Stomach smooth muscle (tissue), 2 donors: ENCODE results near the gene CDH23.

ENCODE experiments used
- H3K27ac ChIP-seq: one replicate; pipeline ENCODE4 v1.7.0; 2013; ENCODE audit warnings: mild to moderate bottlenecking, low read length, inconsistent platforms
- H3K27me3 ChIP-seq, 2 donors: one replicate each; pipeline ENCODE4 v1.7.0; 2013; ENCODE audit warnings: low read length in 2 of 2; ENCODE audit not compliant: insufficient read depth in 2 of 2, control insufficient read depth in 1 of 2
- H3K36me3 ChIP-seq, 2 donors: one replicate each; pipeline ENCODE4 v1.7.0; 2013; ENCODE audit warnings: low read length in 2 of 2; ENCODE audit not compliant: control insufficient read depth in 2 of 2, insufficient read depth in 2 of 2
- H3K4me1 ChIP-seq: one replicate; pipeline ENCODE4 v1.7.0; 2013; ENCODE audit warnings: low read length; ENCODE audit not compliant: control insufficient read depth, insufficient read depth
- H3K4me3 ChIP-seq, 2 donors: one replicate each; pipeline ENCODE4 v1.7.0; 2013; ENCODE audit warnings: low read length in 2 of 2
- H3K9ac ChIP-seq, 2 donors: one replicate each; pipeline ENCODE4 v1.7.0; 2013; ENCODE audit warnings: low read length in 2 of 2, mild to moderate bottlenecking in 1 of 2
- H3K9me3 ChIP-seq, 2 donors: one replicate each; pipeline ENCODE4 v1.7.0; 2013; ENCODE audit warnings: low read length in 2 of 2; ENCODE audit not compliant: control insufficient read depth in 2 of 2
- donor health status: healthy.
- donor health status: Pancreatic carcinoma.

Gene CDH23

DNA sequence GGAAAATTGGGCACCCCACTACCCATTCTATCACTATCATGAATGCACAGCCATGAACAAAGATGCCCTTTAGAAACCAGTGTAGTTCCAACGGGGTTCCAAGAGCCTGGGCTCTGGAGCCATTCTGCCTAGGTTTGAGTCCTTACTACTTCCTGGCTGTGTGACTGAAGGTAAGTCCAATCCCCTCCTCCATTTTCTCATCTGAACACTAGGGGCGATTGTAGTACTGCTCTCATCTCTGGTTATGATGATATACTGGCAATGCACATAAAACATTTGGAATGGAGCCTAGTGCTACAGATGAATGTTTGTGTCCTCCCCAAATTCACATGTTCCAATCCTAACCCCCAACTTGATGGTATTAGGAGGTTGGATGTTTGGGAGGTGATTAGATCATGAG is 28.1 kb upstream of the CDH23 start:
- Histone ChIP-seq H3K9ac (no peak overlapping the region), H3K4me3 (no peak overlapping the region), H3K27me3 (peaks cover 0 to 3% of the 10 kb centered on the region in 2 donors)

GRCh38 chr10:71369602-71370001 is 27.1 kb upstream of the CDH23 start:
- Histone ChIP-seq H3K4me1 (peaks cover 2% of the 10 kb centered on the region), H3K9ac (no peak overlapping the region), H3K27ac (no peak overlapping the region), H3K27me3 (peaks cover 0 to 4% of the 10 kb centered on the region in 2 donors), H3K4me3 (no peak overlapping the region), H3K9me3 (no peaks in the 10 kb centered on the region), H3K36me3 (no peaks in the 10 kb centered on the region)

More for the DNA sequence above, 28.1 kb upstream of the CDH23 start:
- H3K27ac ChIP-seq = no peak overlapping the region
- no peaks in the 10 kb centered on the region for H3K9me3 ChIP-seq
- H3K36me3 ChIP-seq = no peaks in the 10 kb centered on the region
- H3K4me1 ChIP-seq = peaks cover 2% of the 10 kb centered on the region

DNA sequence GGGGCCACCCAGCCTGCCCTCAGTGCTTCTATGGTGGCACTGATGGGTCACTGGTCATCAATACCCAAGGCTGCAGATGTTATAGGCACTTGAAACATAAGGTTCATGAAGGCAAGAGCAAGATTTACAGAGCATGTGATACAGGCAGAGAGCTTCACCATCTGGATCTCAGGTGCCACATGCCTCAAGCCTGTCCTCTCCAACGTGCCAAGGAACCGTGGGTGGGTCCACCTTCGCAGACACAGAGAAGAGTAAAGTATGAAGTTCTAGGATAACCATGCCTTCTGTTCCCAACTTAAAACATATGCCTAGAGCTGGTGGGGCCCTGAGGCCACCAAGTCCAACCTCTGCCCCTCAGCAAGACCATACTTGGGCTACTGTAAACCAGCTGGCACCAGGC is 26.7 kb upstream of the CDH23 start:
- Histone ChIP-seq H3K27me3 (peaks cover 0 to 4% of the 10 kb centered on the region in 2 donors), H3K36me3 (no peaks in the 10 kb centered on the region), H3K9me3 (no peaks in the 10 kb centered on the region), H3K4me1 (peaks cover 2% of the 10 kb centered on the region), H3K9ac (no peak overlapping the region), H3K27ac (no peak overlapping the region), H3K4me3 (no peak overlapping the region)

DNA sequence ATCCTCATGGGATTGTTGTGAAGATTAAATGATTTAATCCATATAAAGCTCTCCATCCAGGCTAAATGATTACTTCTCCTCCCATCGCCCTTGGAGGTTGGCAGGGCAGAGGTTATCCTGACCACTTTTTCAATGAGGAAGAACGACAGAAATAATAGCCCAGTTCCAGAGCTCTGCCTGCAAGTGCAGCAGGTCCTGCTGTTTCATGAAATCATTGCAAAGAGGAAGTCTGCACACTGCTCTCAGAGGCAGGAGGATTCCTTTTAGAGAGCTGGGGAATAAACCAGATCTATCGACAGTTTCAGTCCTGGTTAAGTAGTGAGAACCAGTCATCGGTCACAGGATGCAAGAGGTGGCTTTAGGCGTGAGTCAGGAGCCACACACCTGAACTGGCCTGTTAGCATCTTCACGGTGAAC is 25.0 kb upstream of the CDH23 start:
- Histone ChIP-seq H3K9ac (no peak overlapping the region), H3K4me1 (peaks cover 2% of the 10 kb centered on the region), H3K4me3 (no peak overlapping the region), H3K27me3 (peaks cover 0 to 4% of the 10 kb centered on the region in 2 donors), H3K27ac (no peak overlapping the region), H3K36me3 (no peaks in the 10 kb centered on the region), H3K9me3 (no peaks in the 10 kb centered on the region)

GRCh38 chr10:71372882-71373495 is 23.7 kb upstream of the CDH23 start:
- no peaks in the 10 kb centered on the region for H3K9me3 ChIP-seq
- H3K9ac ChIP-seq = no peak overlapping the region
- no peaks in the 10 kb centered on the region for H3K36me3 ChIP-seq
- peaks cover 0 to 4% of the 10 kb centered on the region in 2 donors for H3K27me3 ChIP-seq
- peaks cover 7% of the 10 kb centered on the region for H3K4me1 ChIP-seq
- H3K4me3 ChIP-seq = no peak overlapping the region
- no peak overlapping the region for H3K27ac ChIP-seq

DNA sequence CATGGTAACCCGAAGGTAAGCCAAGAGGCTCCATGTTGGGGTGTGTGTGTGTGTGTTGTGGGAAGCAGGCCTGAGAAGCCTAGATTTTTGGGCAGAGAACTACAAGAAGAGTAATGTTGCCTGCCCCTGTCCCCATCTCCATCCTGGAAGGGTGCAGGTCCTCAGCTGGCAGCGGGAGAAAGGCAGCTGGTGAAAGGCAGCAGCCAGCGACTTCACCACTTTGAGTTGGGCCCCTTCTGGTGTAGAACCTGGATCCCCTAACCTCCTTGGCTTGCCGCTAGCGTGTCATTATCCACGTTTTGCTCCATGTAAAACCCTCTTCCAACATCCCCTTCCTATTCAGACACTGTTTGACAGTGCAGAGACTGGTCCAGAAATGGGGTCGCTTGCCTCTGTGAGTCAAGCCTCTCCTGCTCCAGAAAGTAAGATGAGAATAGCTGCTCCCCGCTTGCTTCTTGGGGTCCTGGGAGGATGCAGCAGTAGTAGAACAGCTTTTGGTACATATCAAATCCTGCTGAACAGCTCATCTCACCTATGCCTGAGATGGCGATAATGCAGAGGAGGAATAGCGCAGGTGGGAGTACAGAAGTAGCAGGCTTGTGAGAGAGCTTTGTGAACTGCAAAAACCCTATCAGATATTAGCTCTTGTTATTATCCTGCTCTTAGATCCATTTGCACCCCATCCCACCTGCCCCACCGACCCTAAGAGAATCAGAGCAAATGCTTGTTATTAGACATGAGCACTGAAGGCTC is 22.1 kb upstream of the CDH23 start:
- Histone ChIP-seq H3K4me3 (no peak overlapping the region), H3K36me3 (no peaks in the 10 kb centered on the region), H3K27me3 (peaks cover 0 to 4% of the 10 kb centered on the region in 2 donors), H3K27ac (no peak overlapping the region), H3K9ac (no peak overlapping the region), H3K4me1 (peaks cover 7% of the 10 kb centered on the region), H3K9me3 (no peaks in the 10 kb centered on the region)

DNA sequence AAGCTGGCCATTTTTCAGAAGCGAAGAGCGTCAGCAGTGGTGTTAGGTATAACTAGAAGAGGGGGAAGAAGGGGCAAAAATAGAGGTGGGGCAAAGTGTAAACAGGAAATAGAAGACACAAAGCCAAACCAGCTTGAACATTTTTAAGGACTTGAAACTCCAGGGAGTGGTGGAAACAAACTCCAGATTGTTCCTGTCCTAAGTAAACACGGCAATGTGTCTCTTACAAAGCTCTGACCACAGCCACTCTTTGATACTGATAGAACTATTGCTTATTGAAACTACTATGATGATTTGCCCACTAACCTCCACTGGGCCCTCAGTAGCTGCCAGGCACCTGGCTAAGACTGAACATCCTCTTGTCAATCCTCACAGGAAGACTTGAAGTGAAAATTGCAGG is 20.8 kb upstream of the CDH23 start:
- no peaks in the 10 kb centered on the region for H3K9me3 ChIP-seq
- peaks cover 7% of the 10 kb centered on the region for H3K4me1 ChIP-seq
- no peak overlapping the region for H3K4me3 ChIP-seq
- peaks cover 0 to 4% of the 10 kb centered on the region in 2 donors for H3K27me3 ChIP-seq
- no peaks in the 10 kb centered on the region for H3K36me3 ChIP-seq
- no peak overlapping the region for H3K9ac ChIP-seq
- H3K27ac ChIP-seq = no peak overlapping the region

- no peak overlapping the region for H3K27ac ChIP-seq
- H3K27me3 ChIP-seq = peaks cover 0 to 2% of the 10 kb centered on the region in 2 donors
- no peak overlapping the region for H3K9ac ChIP-seq
- no peaks in the 10 kb centered on the region for H3K9me3 ChIP-seq
- H3K4me1 ChIP-seq = peaks cover 4% of the 10 kb centered on the region
- no peak overlapping the region for H3K4me3 ChIP-seq
- H3K36me3 ChIP-seq = no peaks in the 10 kb centered on the region
Measured at GRCh38 chr10:71378336-71379117, 18.2 kb upstream of the CDH23 start.

GRCh38 chr10:71379118-71379766 is 17.5 kb upstream of the CDH23 start:
- Histone ChIP-seq H3K4me3 (no peak overlapping the region), H3K9ac (no peak overlapping the region), H3K27me3 (no peaks in the 10 kb centered on the region), H3K27ac (no peak overlapping the region), H3K9me3 (no peaks in the 10 kb centered on the region), H3K4me1 (peaks cover 4% of the 10 kb centered on the region), H3K36me3 (no peaks in the 10 kb centered on the region)

DNA sequence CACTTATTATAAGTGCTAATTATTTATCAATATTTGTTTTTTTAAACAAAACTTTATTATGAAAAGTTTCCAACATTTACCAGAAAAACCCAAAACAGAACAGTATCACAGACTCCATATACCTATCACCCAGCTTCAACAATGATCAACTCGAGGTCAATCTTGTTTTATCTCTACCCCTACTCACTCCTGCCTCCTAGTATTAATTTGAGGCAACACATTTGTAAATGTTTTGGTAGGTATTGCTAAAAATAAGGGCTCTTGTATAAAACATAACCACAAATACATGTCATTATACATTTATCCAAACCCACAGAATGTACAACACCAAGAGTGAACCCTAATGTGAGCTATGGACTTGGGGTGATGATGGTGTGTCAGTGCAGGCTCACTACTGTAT is 15.9 kb upstream of the CDH23 start:
- Histone ChIP-seq H3K27ac (no peak overlapping the region), H3K36me3 (no peaks in the 10 kb centered on the region), H3K27me3 (no peaks in the 10 kb centered on the region), H3K9me3 (no peaks in the 10 kb centered on the region), H3K4me1 (peaks cover 8% of the 10 kb centered on the region), H3K9ac (no peak overlapping the region), H3K4me3 (no peak overlapping the region)
